Vagina (tissue), 2 donors: ENCODE data around the gene CORO1A.
"Not testable (repeated sequence)": the region's sequence is repeated elsewhere in the genome, so short reads cannot be mapped to it uniquely, and the experiment has no call there.

Source experiments
- CTCF ChIP-seq, 3 experiments: fragments of 450-650 bp in 2 of 3; fragments of 200-600 bp in 1 of 3; sonication (generic) in 1 of 3; IDR thresholded peaks; one replicate each; pipeline ENCODE4 v1.5.1; 2017 to 2019; ENCODE audit warnings: antibody characterized with exemption in 3 of 3, mild to moderate bottlenecking in 2 of 3, moderate library complexity in 2 of 3
- POLR2A ChIP-seq, 2 donors: fragments of 450-650 bp; IDR thresholded peaks; one replicate each; pipeline ENCODE4 v1.6.1; 2017; ENCODE audit warnings: antibody characterized with exemption in 2 of 2, mild to moderate bottlenecking in 2 of 2, moderate library complexity in 2 of 2
- POLR2AphosphoS5 ChIP-seq, 2 donors: sonication (generic); formaldehyde crosslinking; IDR thresholded peaks; one replicate each; pipeline ENCODE4 v1.9.0; 2017; ENCODE audit warnings: antibody characterized with exemption in 2 of 2, mild to moderate bottlenecking in 2 of 2, low read depth in 1 of 2; ENCODE audit not compliant: insufficient read depth in 1 of 2

- TF ChIP-seq CTCF (IDR thresholded peaks at IDR 0.05); POLR2A (IDR thresholded peaks at IDR 0.05); POLR2AphosphoS5 (IDR thresholded peaks at IDR 0.05; ENCODE audit: insufficient read depth in 1 of 2, low read depth in 1 of 2): not testable (repeated sequence)
Observed at GRCh38 chr16:30176876-30177275, 6.5 kb upstream of the CORO1A start.
